GM19099 (cell line): ENCODE results near the gene ARHGAP12.

ENCODE experiments used
- POLR2A ChIP-seq: IDR thresholded peaks from 3 replicates; pipeline ENCODE4 v1.6.1; 2011; ENCODE audit warnings: low read depth; ENCODE audit not compliant: insufficient read length; ENCODE audit errors: extremely low read depth

Gene ARHGAP12

GRCh38 chr10:31792745-31793144, 135.9 kb downstream of the ARHGAP12 start:
- no peak for TF ChIP-seq POLR2A

GRCh38 chr10:31789555-31789954, 139.1 kb downstream of the ARHGAP12 start:
- no peak for TF ChIP-seq POLR2A

- TF ChIP-seq POLR2A, result no peak
Observed at GRCh38 chr10:31782701-31783100, 145.9 kb downstream of the ARHGAP12 start.

- TF ChIP-seq POLR2A, result no peak
Observed at GRCh38 chr10:31780717-31781116, 147.9 kb downstream of the ARHGAP12 start.

- no peak for TF ChIP-seq POLR2A
Observed at GRCh38 chr10:31778627-31779026, 150.0 kb downstream of the ARHGAP12 start.

GRCh38 chr10:31776159-31776558, 152.5 kb downstream of the ARHGAP12 start:
- TF ChIP-seq POLR2A, result no peak

- TF ChIP-seq POLR2A, result no peak
Observed at GRCh38 chr10:31774928-31775650, 153.5 kb downstream of the ARHGAP12 start.

GRCh38 chr10:31774299-31774900, 154.2 kb downstream of the ARHGAP12 start:
- no peak for TF ChIP-seq POLR2A

- no peak for TF ChIP-seq POLR2A
Observed at GRCh38 chr10:31773749-31774298, 154.8 kb downstream of the ARHGAP12 start.

GRCh38 chr10:31771331-31771831, 157.2 kb downstream of the ARHGAP12 start:
- TF ChIP-seq POLR2A, result no peak

- no peak for TF ChIP-seq POLR2A
Observed at GRCh38 chr10:31770307-31770902, 158.2 kb downstream of the ARHGAP12 start.

GRCh38 chr10:31769564-31769963, 159.1 kb downstream of the ARHGAP12 start:
- TF ChIP-seq POLR2A, result no peak

GRCh38 chr10:31768467-31768866, 160.2 kb downstream of the ARHGAP12 start:
- TF ChIP-seq POLR2A, result no peak

- TF ChIP-seq POLR2A, result no peak
Observed at GRCh38 chr10:31765541-31765940, 163.1 kb downstream of the ARHGAP12 start.

GRCh38 chr10:31762316-31762715, 166.3 kb downstream of the ARHGAP12 start:
- no peak for TF ChIP-seq POLR2A

GRCh38 chr10:31761156-31761555, 167.5 kb downstream of the ARHGAP12 start:
- no peak for TF ChIP-seq POLR2A

GRCh38 chr10:31760674-31761081, 168.0 kb downstream of the ARHGAP12 start:
- TF ChIP-seq POLR2A, result no peak
